ENCODE results near the gene UPP2.

GRCh38 chr2:158128168-158128973 lies 26.7 kb downstream of the UPP2 start:
- TF ChIP-seq CTCF (IDR thresholded peaks at IDR 0.05) (no peak), POLR2AphosphoS5 (IDR thresholded peaks at IDR 0.05) (no peak)
